ENCODE results near the gene EIF2B5. TPM values are rescaled to one million over a fixed set of nuclear protein-coding genes. Genes with fewer than 3 reads are reported as not detected.
A peak's percentile ranks its signal among the peaks of the same experiment; 100 is the strongest.

The EIF2B5 gene
- total RNA-seq, 1 donor from 2014 or later = 26.1 TPM

- Mint-ChIP-seq H3K9me3 (ENCODE audit: low read depth) (no peaks in the 10 kb centered on the region), H3K4me1 (ENCODE audit: low read depth) (peaks cover 50% of the 10 kb centered on the region), H3K4me3 (ENCODE audit: unreplicated experiment) (no peak overlapping the region), H3K36me3 (ENCODE audit: low read depth) (peaks cover 29% of the 10 kb centered on the region), H3K27me3 (ENCODE audit: low read depth) (no peaks in the 10 kb centered on the region), H3K27ac (ENCODE audit: unreplicated experiment) (no peak overlapping the region)
- DNase-seq (ENCODE audit: low spot score) = peak; percentile 86
- no peak for TF ChIP-seq CTCF (IDR thresholded peaks at IDR 0.05)
These were observed 29.6 kb downstream of the EIF2B5 start for GRCh38 chr3:184164648-184165330.

GRCh38 chr3:184165543-184165942, 30.4 kb downstream of the EIF2B5 start:
- peaks cover 29% of the 10 kb centered on the region for H3K36me3 Mint-ChIP-seq (ENCODE audit: low read depth)
- H3K9me3 Mint-ChIP-seq (ENCODE audit: low read depth) = no peaks in the 10 kb centered on the region
- no peak overlapping the region for H3K4me3 Mint-ChIP-seq (ENCODE audit: unreplicated experiment)
- no peak overlapping the region for H3K27ac Mint-ChIP-seq (ENCODE audit: unreplicated experiment)
- DNase-seq (ENCODE audit: low spot score) = no peak
- H3K4me1 Mint-ChIP-seq (ENCODE audit: low read depth) = peaks cover 43% of the 10 kb centered on the region
- H3K27me3 Mint-ChIP-seq (ENCODE audit: low read depth) = no peaks in the 10 kb centered on the region
- TF ChIP-seq CTCF (IDR thresholded peaks at IDR 0.05) = no peak

GRCh38 chr3:184166671-184167070, 31.5 kb downstream of the EIF2B5 start:
- Mint-ChIP-seq H3K4me1 (ENCODE audit: low read depth) (peaks cover 43% of the 10 kb centered on the region), H3K27me3 (ENCODE audit: low read depth) (no peaks in the 10 kb centered on the region), H3K4me3 (ENCODE audit: unreplicated experiment) (no peak overlapping the region), H3K9me3 (ENCODE audit: low read depth) (no peaks in the 10 kb centered on the region), H3K36me3 (ENCODE audit: low read depth) (peaks cover 37% of the 10 kb centered on the region), H3K27ac (ENCODE audit: unreplicated experiment) (no peak overlapping the region)
- peak; percentile 83 for DNase-seq (ENCODE audit: low spot score)
- no peak for TF ChIP-seq CTCF (IDR thresholded peaks at IDR 0.05)

GRCh38 chr3:184167786-184168185, 32.6 kb downstream of the EIF2B5 start:
- peaks cover 40% of the 10 kb centered on the region for H3K36me3 Mint-ChIP-seq (ENCODE audit: low read depth)
- peaks cover 43% of the 10 kb centered on the region for H3K4me1 Mint-ChIP-seq (ENCODE audit: low read depth)
- H3K27me3 Mint-ChIP-seq (ENCODE audit: low read depth) = no peaks in the 10 kb centered on the region
- no peak overlapping the region for H3K4me3 Mint-ChIP-seq (ENCODE audit: unreplicated experiment)
- DNase-seq (ENCODE audit: low spot score) = peak; percentile 68
- TF ChIP-seq CTCF (IDR thresholded peaks at IDR 0.05) = no peak
- peak overlapping the region; percentile 93 for H3K27ac Mint-ChIP-seq (ENCODE audit: unreplicated experiment)
- H3K9me3 Mint-ChIP-seq (ENCODE audit: low read depth) = no peaks in the 10 kb centered on the region

GRCh38 chr3:184168363-184169120, 33.4 kb downstream of the EIF2B5 start:
- Mint-ChIP-seq H3K9me3 (ENCODE audit: low read depth) (no peaks in the 10 kb centered on the region), H3K27me3 (ENCODE audit: low read depth) (no peaks in the 10 kb centered on the region), H3K4me1 (ENCODE audit: low read depth) (peaks cover 48% of the 10 kb centered on the region), H3K4me3 (ENCODE audit: unreplicated experiment) (peak overlapping the region; percentile 25), H3K36me3 (ENCODE audit: low read depth) (peaks cover 40% of the 10 kb centered on the region), H3K27ac (ENCODE audit: unreplicated experiment) (peak overlapping the region; percentile 93)
- peak; percentile 75 for DNase-seq (ENCODE audit: low spot score)
- no peak for TF ChIP-seq CTCF (IDR thresholded peaks at IDR 0.05)

All from chondrocyte (in vitro differentiated cells).